CD4-positive, alpha-beta T cell (primary cell): ENCODE data around the gene FNBP1. TPM values are rescaled to one million over a fixed set of nuclear protein-coding genes. Genes with fewer than 3 reads are reported as not detected.

ENCODE experiments used
- ATAC-seq: fragments of 200-7000 bp; cut with Tn5 transposase; one replicate; pipeline ENCODE4 v1.10.0; 2022; ENCODE audit warnings: mild to moderate bottlenecking; ENCODE audit not compliant: poor library complexity
- CTCF ChIA-PET: fragments of 350-600 bp; sonication (Branson Sonifier 250); formaldehyde crosslinking; loops from one replicate; lab custom pipeline; 2021; ENCODE audit warnings: antibody characterized with exemption, inconsistent platforms; lab: Charles Lee
- POLR2A ChIA-PET: fragments of 350-600 bp; sonication (Branson Sonifier 250); formaldehyde crosslinking; loops from one replicate; lab custom pipeline; 2021; ENCODE audit warnings: antibody characterized with exemption, inconsistent platforms; lab: Charles Lee
- DNase-seq, 14 experiments: peaks; one replicate each; pipeline ENCODE4 v3.0.0-alpha.2; 2013 to 2020; ENCODE audit warnings: mixed read lengths in 2 of 14
- H3K27ac ChIP-seq, 2 donors: one replicate each; pipeline versions ENCODE4 v1.5.1 to v1.7.0; 2013; ENCODE audit warnings: low read length in 2 of 2, low read depth in 1 of 2, mild to moderate bottlenecking in 1 of 2
- H3K27me3 ChIP-seq, 2 experiments: 1 replicate in 1 of 2; 2 replicates in 1 of 2; pipeline versions ENCODE4 v1.6.1 to v1.7.0; 2013; ENCODE audit warnings: low read length in 2 of 2, control low read depth in 1 of 2, mild to moderate bottlenecking in 1 of 2, moderate library complexity in 1 of 2; ENCODE audit not compliant: insufficient read depth in 2 of 2, control insufficient read depth in 1 of 2
- H3K36me3 ChIP-seq: one replicate; pipeline ENCODE4 v1.6.1; 2013; ENCODE audit warnings: low read length, control low read depth; ENCODE audit not compliant: insufficient read depth
- H3K4me1 ChIP-seq: one replicate; pipeline ENCODE4 v1.6.1; 2013; ENCODE audit warnings: low read length, control low read depth; ENCODE audit not compliant: insufficient read depth
- H3K4me3 ChIP-seq: one replicate; pipeline ENCODE4 v1.5.1; 2013; ENCODE audit warnings: mild to moderate bottlenecking, low read length, moderate library complexity
- H3K9me3 ChIP-seq, 2 experiments: 1 replicate in 1 of 2; 2 replicates in 1 of 2; pipeline versions ENCODE4 v1.6.1 to v1.7.0; 2013; ENCODE audit warnings: low read length in 2 of 2, mild to moderate bottlenecking in 2 of 2, control low read depth in 1 of 2, moderate library complexity in 1 of 2; ENCODE audit not compliant: control insufficient read depth in 1 of 2, insufficient read depth in 1 of 2
- H3K27ac Mint-ChIP-seq: one replicate; pipeline ENCODE4 v1.8.0; 2020; ENCODE audit warnings: mixed read lengths
- H3K27me3 Mint-ChIP-seq: one replicate; pipeline ENCODE4 v1.8.0; 2021; ENCODE audit warnings: mixed read lengths
- H3K36me3 Mint-ChIP-seq: one replicate; pipeline ENCODE4 v1.8.0; 2021; ENCODE audit warnings: low read depth, mixed read lengths
- H3K4me1 Mint-ChIP-seq: one replicate; pipeline ENCODE4 v1.8.0; 2021; ENCODE audit warnings: low read depth, mixed read lengths
- H3K4me3 Mint-ChIP-seq: one replicate; pipeline ENCODE4 v1.8.0; 2020; ENCODE audit warnings: mild to moderate bottlenecking, mixed read lengths
- H3K9me3 Mint-ChIP-seq: one replicate; pipeline ENCODE4 v1.8.0; 2020; ENCODE audit warnings: mixed read lengths
- CTCF ChIP-seq: fragments of 200-600 bp; IDR thresholded peaks from one replicate; pipeline ENCODE4 v1.8.0; 2022; ENCODE audit warnings: antibody characterized with exemption, mild to moderate bottlenecking
- intact Hi-C, 2 experiments: fragments of 100-400 bp; cut with DNase I in 1 of 2; cut with micrococcal nuclease in 1 of 2; formaldehyde crosslinking; loops; one replicate each; pipeline versions ENCODE4 v1.15.1 to v1.9.0; 2023 to 2025; cut with DNase I, micrococcal nuclease
- total RNA-seq, 174 experiments: library from RNA in 2 of 174; stranded (reverse) in 2 of 174; gene quantifications; one replicate each; pipeline ENCODE4 v1.2.3 and lab custom pipeline; 2021 to 2026

The FNBP1 gene
- total RNA-seq, 2 experiments from 2014 or later: 166 to 181 TPM

DNA sequence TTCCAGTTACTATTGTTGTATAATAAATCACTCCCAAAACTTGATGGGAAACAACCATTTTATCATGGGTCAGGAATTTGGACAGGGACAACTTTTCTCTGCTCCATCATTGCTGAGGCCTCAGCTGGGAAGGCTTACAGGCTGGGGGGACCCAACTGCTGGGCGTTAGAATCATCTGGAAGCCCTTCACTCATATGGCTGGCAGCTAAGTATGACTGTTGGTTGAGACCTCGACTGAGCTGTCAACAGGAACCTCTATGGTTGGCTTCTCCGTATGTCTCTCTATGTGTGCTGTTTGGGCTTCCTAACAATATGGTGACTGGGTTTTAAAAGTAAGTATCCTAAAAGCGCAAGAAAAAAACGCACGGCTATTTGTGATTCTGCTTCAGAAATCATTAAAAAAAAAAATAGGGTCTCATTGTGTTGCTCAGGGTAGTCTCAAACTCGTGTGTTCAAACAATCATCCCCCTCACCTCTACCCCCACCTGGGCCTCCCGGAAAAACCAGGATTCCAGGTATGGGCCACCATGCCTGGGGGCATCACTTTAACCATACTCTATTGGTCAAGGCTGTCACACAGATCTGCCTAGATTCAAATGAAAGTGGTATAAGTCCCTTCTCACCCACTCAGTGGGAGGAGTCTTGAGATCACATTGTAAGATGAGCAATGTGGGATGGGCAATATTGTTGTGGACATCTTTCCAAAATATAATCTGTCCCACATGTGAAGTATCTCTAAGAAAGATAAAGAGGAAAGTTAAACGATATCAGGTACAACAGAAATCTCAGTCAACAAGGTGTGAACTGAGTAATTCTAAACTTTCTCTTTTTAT is 15.2 kb downstream of the FNBP1 start:
- Histone ChIP-seq H3K4me3 (no peak overlapping the region), H3K9me3 (peaks cover 0 to 3% of the 10 kb centered on the region in 2 experiments), H3K36me3 (peaks cover 14% of the 10 kb centered on the region), H3K4me1 (peaks cover 84% of the 10 kb centered on the region), H3K27me3 (no peaks in the 10 kb centered on the region), H3K27ac (peak overlapping the region; percentile 34 to 42)
- DNase-seq: no peak
- no peak for ATAC-seq
- peaks cover 100% of the 10 kb centered on the region for H3K4me1 Mint-ChIP-seq
- ChIA-PET POLR2A (interaction anchor here (0.7 to 4.0 kb wide), 10 partner anchors 8 to 141 kb away, joined by 3 to 58 read pairs (median 4); partner anchors contain the start of gene FNBP1), CTCF (interaction anchor here (1.4 kb wide), 2 partner anchors 23 to 44 kb away, joined by 4 read pairs; no protein-coding TSS in a partner anchor)
- H3K27me3 Mint-ChIP-seq: no peaks in the 10 kb centered on the region
- peak overlapping the region; percentile 27 for H3K4me3 Mint-ChIP-seq
- intact Hi-C loops: no loop called here
- H3K27ac Mint-ChIP-seq: peak overlapping the region; percentile 92
- no peaks in the 10 kb centered on the region for H3K9me3 Mint-ChIP-seq
- no peak for TF ChIP-seq CTCF
- peaks cover 65% of the 10 kb centered on the region for H3K36me3 Mint-ChIP-seq

DNA sequence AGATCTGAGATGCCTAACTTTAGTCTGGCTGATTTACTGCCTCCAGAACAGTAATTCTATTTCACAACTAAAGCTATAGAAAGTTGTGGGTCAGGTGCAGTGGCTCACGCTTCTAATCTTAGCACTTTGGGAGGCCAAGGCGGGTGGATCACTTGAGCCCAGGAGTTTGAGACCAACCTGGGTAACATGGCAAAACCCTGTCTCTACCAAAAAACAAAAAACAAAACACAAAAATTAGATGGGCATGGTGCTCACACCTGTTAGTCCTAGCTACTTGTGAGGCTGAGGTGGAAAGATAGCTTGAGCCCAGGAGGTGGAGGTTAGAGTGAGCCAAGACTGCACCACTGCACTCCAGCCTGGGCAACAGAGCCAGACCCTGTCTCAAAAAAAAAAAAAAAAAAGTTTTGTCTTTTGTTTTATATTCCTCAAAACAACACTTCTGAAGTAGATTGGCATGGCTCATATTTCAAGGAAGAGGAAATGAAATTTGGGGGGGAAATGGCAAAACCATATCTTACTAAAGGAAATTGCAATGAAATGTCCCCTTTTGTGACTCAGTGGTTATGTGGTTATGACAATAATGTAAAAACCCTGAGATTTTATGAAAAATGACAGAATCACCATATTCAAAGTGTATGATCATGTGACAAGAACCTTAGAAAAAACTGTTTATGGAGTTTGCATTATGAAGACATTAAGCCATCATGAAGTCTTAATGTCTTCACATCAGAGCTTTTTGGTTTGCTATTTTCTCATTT is 16.2 kb downstream of the FNBP1 start:
- no peak overlapping the region for H3K4me3 ChIP-seq
- peak overlapping the region; percentile 92 for H3K27ac Mint-ChIP-seq
- ChIA-PET POLR2A (interaction anchor here (0.7 to 2.9 kb wide), 7 partner anchors 11 to 140 kb away, joined by 3 to 8 read pairs (median 4); no protein-coding TSS in a partner anchor), CTCF (interaction anchor here (1.4 kb wide), 1 partner anchor 12 kb away, joined by 12 read pairs; no protein-coding TSS in a partner anchor)
- H3K36me3 ChIP-seq: peaks cover 17% of the 10 kb centered on the region
- peaks cover 98% of the 10 kb centered on the region for H3K4me1 Mint-ChIP-seq
- no peak for TF ChIP-seq CTCF
- peaks cover 0 to 3% of the 10 kb centered on the region in 2 experiments for H3K9me3 ChIP-seq
- peaks cover 87% of the 10 kb centered on the region for H3K4me1 ChIP-seq
- no peaks in the 10 kb centered on the region for H3K27me3 ChIP-seq
- no peaks in the 10 kb centered on the region for H3K27me3 Mint-ChIP-seq
- intact Hi-C loops: no loop called here
- ATAC-seq: no peak
- no peaks in the 10 kb centered on the region for H3K9me3 Mint-ChIP-seq
- peaks cover 63% of the 10 kb centered on the region for H3K36me3 Mint-ChIP-seq
- peak in 2 of 14 experiments; percentile 65 to 73 for DNase-seq
- H3K4me3 Mint-ChIP-seq: peak overlapping the region; percentile 58
- H3K27ac ChIP-seq: peak overlapping the region in 1 of 2 donors; percentile 42

- H3K4me3 ChIP-seq: no peak overlapping the region
- POLR2A ChIA-PET: interaction anchor here (0.9 kb wide), 1 partner anchor 13 kb away, joined by 6 read pairs; no protein-coding TSS in a partner anchor
- DNase-seq (no peak), ATAC-seq (no peak)
- no peaks in the 10 kb centered on the region for H3K27me3 ChIP-seq
- peaks cover 98% of the 10 kb centered on the region for H3K4me1 Mint-ChIP-seq
- peaks cover 76% of the 10 kb centered on the region for H3K4me1 ChIP-seq
- no peak overlapping the region for H3K4me3 Mint-ChIP-seq
- H3K36me3 ChIP-seq: peaks cover 27% of the 10 kb centered on the region
- H3K27ac Mint-ChIP-seq: peak overlapping the region; percentile 81
- H3K9me3 ChIP-seq: peaks cover 0 to 3% of the 10 kb centered on the region in 2 experiments
- TF ChIP-seq CTCF: no peak
- CTCF ChIA-PET: interaction anchor here (0.6 kb wide), 1 partner anchor 14 kb away, joined by 3 read pairs; no protein-coding TSS in a partner anchor
- intact Hi-C loops: no loop called here
- no peaks in the 10 kb centered on the region for H3K27me3 Mint-ChIP-seq
- H3K27ac ChIP-seq: peak overlapping the region in 1 of 2 donors; percentile 31
- H3K36me3 Mint-ChIP-seq: peaks cover 80% of the 10 kb centered on the region
- no peaks in the 10 kb centered on the region for H3K9me3 Mint-ChIP-seq
These were observed 18.4 kb downstream of the FNBP1 start for GRCh38 chr9:130024597-130024994.
